Measurements from ENCODE around the gene RBBP8NL. TPM values are rescaled to one million over a fixed set of nuclear protein-coding genes. Genes with fewer than 3 reads are reported as not detected.

Gene RBBP8NL
- total RNA-seq, 1 experiment from 2014 or later, result 1.5 TPM

DNA sequence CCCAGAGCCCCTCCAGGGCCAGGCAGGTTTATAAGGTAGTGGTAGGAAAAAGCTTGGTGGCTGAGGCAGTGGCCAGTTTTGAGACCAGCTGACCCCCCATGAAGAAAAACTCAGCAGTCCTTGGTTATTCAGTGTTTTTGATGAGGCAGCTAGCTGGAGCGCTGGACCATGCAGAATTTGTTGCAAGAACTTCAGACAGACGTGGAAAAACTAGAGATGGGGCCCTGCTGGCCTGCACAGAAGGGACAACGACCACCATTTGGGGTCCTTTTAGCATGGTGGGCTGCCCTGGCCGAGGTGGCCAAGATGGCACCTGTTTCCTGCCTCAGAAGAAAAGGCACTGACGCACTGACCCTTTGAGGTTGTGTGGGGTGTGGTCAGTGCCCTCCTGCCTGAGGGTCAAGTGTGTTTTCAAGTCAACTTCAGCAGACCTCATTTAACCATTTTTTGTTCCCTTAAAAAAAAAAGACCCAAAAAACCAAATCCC lies 37.7 kb downstream of the RBBP8NL start:
- TF ChIP-seq ZNF416 (CRISPR knock-in tag; IDR thresholded peaks at IDR 0.05), result 0 out of 2 replicates have a peak, but pooled peaks have one; percentile 11
- TF ChIP-seq, protein P1, sequence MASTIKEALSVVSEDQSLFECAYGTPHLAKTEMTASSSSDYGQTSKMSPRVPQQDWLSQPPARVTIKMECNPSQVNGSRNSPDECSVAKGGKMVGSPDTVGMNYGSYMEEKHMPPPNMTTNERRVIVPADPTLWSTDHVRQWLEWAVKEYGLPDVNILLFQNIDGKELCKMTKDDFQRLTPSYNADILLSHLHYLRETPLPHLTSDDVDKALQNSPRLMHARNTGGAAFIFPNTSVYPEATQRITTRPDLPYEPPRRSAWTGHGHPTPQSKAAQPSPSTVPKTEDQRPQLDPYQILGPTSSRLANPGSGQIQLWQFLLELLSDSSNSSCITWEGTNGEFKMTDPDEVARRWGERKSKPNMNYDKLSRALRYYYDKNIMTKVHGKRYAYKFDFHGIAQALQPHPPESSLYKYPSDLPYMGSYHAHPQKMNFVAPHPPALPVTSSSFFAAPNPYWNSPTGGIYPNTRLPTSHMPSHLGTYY (CRISPR knock-in tag; IDR thresholded peaks at IDR 0.05), result peak; percentile 16; the same call in 1 of the 2 replicates
- no peak for TF ChIP-seq ZNF138 (CRISPR knock-in tag; conservative IDR thresholded peaks at IDR 0.05)
- H3K9me3 Mint-ChIP-seq, result no peaks in the 10 kb centered on the region
- POLR2A ChIA-PET, result interaction anchor here (1.3 to 2.0 kb wide), 3 partner anchors 8 to 21 kb away, joined by 3 to 4 read pairs (median 3); no protein-coding TSS in a partner anchor
- H3K36me3 Mint-ChIP-seq, result peaks cover 21% of the 10 kb centered on the region
- no peak overlapping the region for H3K4me3 Mint-ChIP-seq
- CTCF ChIA-PET, result interaction anchor here (0.6 to 1.8 kb wide), 4 partner anchors 12 to 110 kb away, joined by 3 to 9 read pairs (median 4); no protein-coding TSS in a partner anchor
- ATAC-seq (no peak), DNase-seq (ENCODE audit: low spot score) (no peak)
- H3K4me1 Mint-ChIP-seq, result peaks cover 27% of the 10 kb centered on the region
- no peak overlapping the region for H3K27ac Mint-ChIP-seq
- H3K27me3 Mint-ChIP-seq (ENCODE audit: low read depth), result no peaks in the 10 kb centered on the region

DNA sequence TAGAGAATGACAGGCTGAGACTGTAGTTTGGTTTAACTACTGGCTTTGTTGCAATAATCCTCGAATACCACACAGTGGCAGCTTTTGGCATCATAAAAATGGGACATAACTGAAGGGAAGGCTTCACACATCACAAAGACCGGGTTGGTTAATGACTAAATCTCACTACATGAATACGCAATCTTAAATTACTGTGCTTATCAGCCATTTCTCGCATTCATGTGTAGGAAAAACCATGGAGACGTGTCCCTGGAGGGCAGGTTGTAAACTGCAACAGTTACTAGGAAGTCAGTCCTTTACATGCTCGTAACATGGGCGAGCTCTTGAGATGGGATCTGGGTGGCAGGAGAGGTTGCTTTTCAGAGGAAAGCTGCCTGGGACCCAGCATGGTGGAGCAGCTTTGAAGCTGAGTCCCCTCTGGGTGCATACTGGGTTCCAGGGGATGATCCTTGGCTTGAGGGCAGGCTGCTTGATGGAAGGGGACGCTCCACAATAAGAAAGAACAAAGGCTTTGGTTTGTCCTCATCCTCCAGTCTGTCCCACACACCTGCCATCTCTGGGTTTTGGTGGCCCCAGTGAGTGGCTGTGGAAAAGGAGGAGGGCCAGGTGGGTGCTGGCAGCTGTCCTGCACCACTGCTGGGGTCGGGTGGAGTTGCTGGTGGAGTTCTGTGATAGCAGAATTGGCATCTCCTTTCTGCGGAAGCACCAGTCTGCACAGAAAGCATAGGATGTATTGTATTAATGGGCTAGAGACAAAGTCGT lies 38.3 kb downstream of the RBBP8NL start:
- no peak for ATAC-seq
- H3K27ac Mint-ChIP-seq, result 0 out of 2 replicates have a peak overlapping the region, but pooled peaks have one; percentile 63
- H3K4me1 Mint-ChIP-seq, result peaks cover 27% of the 10 kb centered on the region
- no peaks in the 10 kb centered on the region for H3K27me3 Mint-ChIP-seq (ENCODE audit: low read depth)
- no peak for DNase-seq (ENCODE audit: low spot score)
- CTCF ChIA-PET, result interaction anchor here (0.6 to 1.8 kb wide), 3 partner anchors 12 to 111 kb away, joined by 3 to 5 read pairs (median 4); no protein-coding TSS in a partner anchor
- H3K4me3 Mint-ChIP-seq, result peak overlapping the region; percentile 89
- TF ChIP-seq ZNF416 (CRISPR knock-in tag; IDR thresholded peaks at IDR 0.05) (0 out of 2 replicates have a peak, but pooled peaks have one; percentile 82), ZNF671 (CRISPR knock-in tag; IDR thresholded peaks at IDR 0.05) (peak; percentile 56; the same call in 1 of the 2 replicates), ZNF138 (CRISPR knock-in tag; conservative IDR thresholded peaks at IDR 0.05) (no peak), GTF2I (CRISPR knock-in tag; conservative IDR thresholded peaks at IDR 0.05) (no peak), EMX1 (CRISPR knock-in tag; IDR thresholded peaks at IDR 0.05) (peak; percentile 85), PRRX2 (CRISPR knock-in tag; IDR thresholded peaks at IDR 0.05) (peak; percentile 5; the same call in 1 of the 2 replicates), TP53 (CRISPR knock-in tag; IDR thresholded peaks at IDR 0.05) (no peak), SOX15 (CRISPR knock-in tag; IDR thresholded peaks at IDR 0.05) (no peak), FOXP1 (CRISPR knock-in tag; IDR thresholded peaks at IDR 0.05; ENCODE audit: borderline replicate concordance) (0 out of 2 replicates have a peak, but pooled peaks have one; percentile 28), SMAD3 (CRISPR knock-in tag; IDR thresholded peaks at IDR 0.05; ENCODE audit: borderline replicate concordance) (0 out of 2 replicates have a peak, but pooled peaks have one; percentile 15)
- TF ChIP-seq, protein P2, sequence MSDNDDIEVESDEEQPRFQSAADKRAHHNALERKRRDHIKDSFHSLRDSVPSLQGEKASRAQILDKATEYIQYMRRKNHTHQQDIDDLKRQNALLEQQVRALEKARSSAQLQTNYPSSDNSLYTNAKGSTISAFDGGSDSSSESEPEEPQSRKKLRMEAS (CRISPR knock-in tag; IDR thresholded peaks at IDR 0.05), result no peak
- TF ChIP-seq, protein P3, sequence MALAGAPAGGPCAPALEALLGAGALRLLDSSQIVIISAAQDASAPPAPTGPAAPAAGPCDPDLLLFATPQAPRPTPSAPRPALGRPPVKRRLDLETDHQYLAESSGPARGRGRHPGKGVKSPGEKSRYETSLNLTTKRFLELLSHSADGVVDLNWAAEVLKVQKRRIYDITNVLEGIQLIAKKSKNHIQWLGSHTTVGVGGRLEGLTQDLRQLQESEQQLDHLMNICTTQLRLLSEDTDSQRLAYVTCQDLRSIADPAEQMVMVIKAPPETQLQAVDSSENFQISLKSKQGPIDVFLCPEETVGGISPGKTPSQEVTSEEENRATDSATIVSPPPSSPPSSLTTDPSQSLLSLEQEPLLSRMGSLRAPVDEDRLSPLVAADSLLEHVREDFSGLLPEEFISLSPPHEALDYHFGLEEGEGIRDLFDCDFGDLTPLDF (CRISPR knock-in tag; IDR thresholded peaks at IDR 0.05), result no peak
- TF ChIP-seq, protein P4, sequence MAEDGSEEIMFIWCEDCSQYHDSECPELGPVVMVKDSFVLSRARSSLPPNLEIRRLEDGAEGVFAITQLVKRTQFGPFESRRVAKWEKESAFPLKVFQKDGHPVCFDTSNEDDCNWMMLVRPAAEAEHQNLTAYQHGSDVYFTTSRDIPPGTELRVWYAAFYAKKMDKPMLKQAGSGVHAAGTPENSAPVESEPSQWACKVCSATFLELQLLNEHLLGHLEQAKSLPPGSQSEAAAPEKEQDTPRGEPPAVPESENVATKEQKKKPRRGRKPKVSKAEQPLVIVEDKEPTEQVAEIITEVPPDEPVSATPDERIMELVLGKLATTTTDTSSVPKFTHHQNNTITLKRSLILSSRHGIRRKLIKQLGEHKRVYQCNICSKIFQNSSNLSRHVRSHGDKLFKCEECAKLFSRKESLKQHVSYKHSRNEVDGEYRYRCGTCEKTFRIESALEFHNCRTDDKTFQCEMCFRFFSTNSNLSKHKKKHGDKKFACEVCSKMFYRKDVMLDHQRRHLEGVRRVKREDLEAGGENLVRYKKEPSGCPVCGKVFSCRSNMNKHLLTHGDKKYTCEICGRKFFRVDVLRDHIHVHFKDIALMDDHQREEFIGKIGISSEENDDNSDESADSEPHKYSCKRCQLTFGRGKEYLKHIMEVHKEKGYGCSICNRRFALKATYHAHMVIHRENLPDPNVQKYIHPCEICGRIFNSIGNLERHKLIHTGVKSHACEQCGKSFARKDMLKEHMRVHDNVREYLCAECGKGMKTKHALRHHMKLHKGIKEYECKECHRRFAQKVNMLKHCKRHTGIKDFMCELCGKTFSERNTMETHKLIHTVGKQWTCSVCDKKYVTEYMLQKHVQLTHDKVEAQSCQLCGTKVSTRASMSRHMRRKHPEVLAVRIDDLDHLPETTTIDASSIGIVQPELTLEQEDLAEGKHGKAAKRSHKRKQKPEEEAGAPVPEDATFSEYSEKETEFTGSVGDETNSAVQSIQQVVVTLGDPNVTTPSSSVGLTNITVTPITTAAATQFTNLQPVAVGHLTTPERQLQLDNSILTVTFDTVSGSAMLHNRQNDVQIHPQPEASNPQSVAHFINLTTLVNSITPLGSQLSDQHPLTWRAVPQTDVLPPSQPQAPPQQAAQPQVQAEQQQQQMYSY (CRISPR knock-in tag; IDR thresholded peaks at IDR 0.05), result no peak
- TF ChIP-seq, protein P5, sequence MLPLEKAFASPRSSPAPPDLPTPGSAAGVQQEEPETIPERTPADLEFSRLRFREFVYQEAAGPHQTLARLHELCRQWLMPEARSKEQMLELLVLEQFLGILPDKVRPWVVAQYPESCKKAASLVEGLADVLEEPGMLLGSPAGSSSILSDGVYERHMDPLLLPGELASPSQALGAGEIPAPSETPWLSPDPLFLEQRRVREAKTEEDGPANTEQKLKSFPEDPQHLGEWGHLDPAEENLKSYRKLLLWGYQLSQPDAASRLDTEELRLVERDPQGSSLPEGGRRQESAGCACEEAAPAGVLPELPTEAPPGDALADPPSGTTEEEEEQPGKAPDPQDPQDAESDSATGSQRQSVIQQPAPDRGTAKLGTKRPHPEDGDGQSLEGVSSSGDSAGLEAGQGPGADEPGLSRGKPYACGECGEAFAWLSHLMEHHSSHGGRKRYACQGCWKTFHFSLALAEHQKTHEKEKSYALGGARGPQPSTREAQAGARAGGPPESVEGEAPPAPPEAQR (CRISPR knock-in tag; IDR thresholded peaks at IDR 0.05), result no peak
- TF ChIP-seq, protein P6, sequence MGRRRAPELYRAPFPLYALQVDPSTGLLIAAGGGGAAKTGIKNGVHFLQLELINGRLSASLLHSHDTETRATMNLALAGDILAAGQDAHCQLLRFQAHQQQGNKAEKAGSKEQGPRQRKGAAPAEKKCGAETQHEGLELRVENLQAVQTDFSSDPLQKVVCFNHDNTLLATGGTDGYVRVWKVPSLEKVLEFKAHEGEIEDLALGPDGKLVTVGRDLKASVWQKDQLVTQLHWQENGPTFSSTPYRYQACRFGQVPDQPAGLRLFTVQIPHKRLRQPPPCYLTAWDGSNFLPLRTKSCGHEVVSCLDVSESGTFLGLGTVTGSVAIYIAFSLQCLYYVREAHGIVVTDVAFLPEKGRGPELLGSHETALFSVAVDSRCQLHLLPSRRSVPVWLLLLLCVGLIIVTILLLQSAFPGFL (CRISPR knock-in tag; IDR thresholded peaks at IDR 0.05; ENCODE audit: borderline replicate concordance), result no peak
- TF ChIP-seq, protein P7, sequence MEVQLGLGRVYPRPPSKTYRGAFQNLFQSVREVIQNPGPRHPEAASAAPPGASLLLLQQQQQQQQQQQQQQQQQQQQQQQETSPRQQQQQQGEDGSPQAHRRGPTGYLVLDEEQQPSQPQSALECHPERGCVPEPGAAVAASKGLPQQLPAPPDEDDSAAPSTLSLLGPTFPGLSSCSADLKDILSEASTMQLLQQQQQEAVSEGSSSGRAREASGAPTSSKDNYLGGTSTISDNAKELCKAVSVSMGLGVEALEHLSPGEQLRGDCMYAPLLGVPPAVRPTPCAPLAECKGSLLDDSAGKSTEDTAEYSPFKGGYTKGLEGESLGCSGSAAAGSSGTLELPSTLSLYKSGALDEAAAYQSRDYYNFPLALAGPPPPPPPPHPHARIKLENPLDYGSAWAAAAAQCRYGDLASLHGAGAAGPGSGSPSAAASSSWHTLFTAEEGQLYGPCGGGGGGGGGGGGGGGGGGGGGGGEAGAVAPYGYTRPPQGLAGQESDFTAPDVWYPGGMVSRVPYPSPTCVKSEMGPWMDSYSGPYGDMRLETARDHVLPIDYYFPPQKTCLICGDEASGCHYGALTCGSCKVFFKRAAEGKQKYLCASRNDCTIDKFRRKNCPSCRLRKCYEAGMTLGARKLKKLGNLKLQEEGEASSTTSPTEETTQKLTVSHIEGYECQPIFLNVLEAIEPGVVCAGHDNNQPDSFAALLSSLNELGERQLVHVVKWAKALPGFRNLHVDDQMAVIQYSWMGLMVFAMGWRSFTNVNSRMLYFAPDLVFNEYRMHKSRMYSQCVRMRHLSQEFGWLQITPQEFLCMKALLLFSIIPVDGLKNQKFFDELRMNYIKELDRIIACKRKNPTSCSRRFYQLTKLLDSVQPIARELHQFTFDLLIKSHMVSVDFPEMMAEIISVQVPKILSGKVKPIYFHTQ (CRISPR knock-in tag; IDR thresholded peaks at IDR 0.05), result peak; percentile 52; the same call in 1 of the 2 replicates
- no peaks in the 10 kb centered on the region for H3K9me3 Mint-ChIP-seq
- H3K36me3 Mint-ChIP-seq, result peaks cover 21% of the 10 kb centered on the region
- POLR2A ChIA-PET, result no interaction called here

Data from WTC11 (cell line).